GM12878 (cell line): Measurements from ENCODE around the gene MUC13. TPM values are rescaled to one million over a fixed set of nuclear protein-coding genes. Genes with fewer than 3 reads are reported as not detected.

Source experiments
- ATAC-seq: fragments of 200-7000 bp; cut with Tn5 transposase; 3 replicates; pipeline ENCODE4 v1.9.1; 2020; ENCODE audit warnings: mild to moderate bottlenecking, moderate library complexity
- BruUV-seq: library from RNA; stranded (reverse); fragments of 400-500 nt; replicated peaks from 2 replicates; lab custom pipeline; 2021; lab: Mats Ljungman, UMichigan
- CTCF ChIA-PET: fragments of 300-600 bp; sonication (Branson Sonifier 250); formaldehyde crosslinking; extraction: SDS; loops from one replicate; lab custom pipeline; 2021; ENCODE audit warnings: inconsistent platforms; lab: Yijun Ruan, JAX
- POLR2A ChIA-PET: fragments of 350-600 bp; formaldehyde crosslinking; extraction: SDS; loops from one replicate; lab custom pipeline; 2021; ENCODE audit warnings: inconsistent platforms; lab: Charles Lee
- RAD21 ChIA-PET: fragments of 300-600 bp; sonication (Branson Sonifier 250); formaldehyde crosslinking; loops from one replicate; lab custom pipeline; 2023; ENCODE audit warnings: antibody characterized with exemption; ENCODE audit not compliant: unreplicated experiment; lab: Charles Lee
- SMC1A ChIA-PET: fragments of 300-600 bp; sonication (Branson Sonifier 250); formaldehyde crosslinking; loops from one replicate; lab custom pipeline; 2023; ENCODE audit not compliant: unreplicated experiment, uncharacterized antibody; lab: Charles Lee
- DNase-seq: peaks from one replicate; pipeline ENCODE4 v3.0.0-alpha.2; 2011; ENCODE audit warnings: low read depth, low spot score
- FAIRE-seq: peaks from 3 replicates; lab custom pipeline; 2011; peaks lifted over from hg19 to GRCh38; lab: Jason Lieb, UNC
- H2AFZ ChIP-seq: 2 replicates; pipeline ENCODE4 v1.6.0; 2011; ENCODE audit warnings: low read depth, low read length, control low read depth; ENCODE audit not compliant: control insufficient read depth
- H3K27ac ChIP-seq: 2 replicates; pipeline ENCODE4 v1.5.1; 2011; ENCODE audit warnings: control low read depth; ENCODE audit not compliant: control insufficient read depth, insufficient read depth
- H3K27me3 ChIP-seq, 2 experiments: replicated peaks in 1 of 2; 2 replicates each; pipeline versions ENCODE4 v1.6.0 to v1.6.1; 2011; ENCODE audit warnings: low read length in 1 of 2; ENCODE audit not compliant: control insufficient read depth in 2 of 2, insufficient read depth in 2 of 2
- H3K36me3 ChIP-seq, 2 experiments: 2 replicates each; pipeline ENCODE4 v1.5.1; 2011; ENCODE audit warnings: low read length in 1 of 2; ENCODE audit not compliant: control insufficient read depth in 2 of 2, insufficient read depth in 2 of 2
- H3K4me1 ChIP-seq: 2 replicates; pipeline ENCODE4 v1.6.1; 2011; ENCODE audit warnings: mild to moderate bottlenecking, low read length, moderate library complexity, mixed read lengths; ENCODE audit not compliant: control insufficient read depth, insufficient read depth
- H3K4me2 ChIP-seq: 2 replicates; pipeline ENCODE4 v1.6.0; 2011; ENCODE audit warnings: control low read depth; ENCODE audit not compliant: control insufficient read depth, insufficient read depth
- H3K4me3 ChIP-seq: fragments of 200-600 bp; sonication (generic); 2 replicates; pipeline ENCODE4 v1.5.1; 2016
- H3K79me2 ChIP-seq: 2 replicates; pipeline ENCODE4 v1.6.0; 2011; ENCODE audit warnings: low read length; ENCODE audit not compliant: control insufficient read depth, insufficient read depth
- H3K9ac ChIP-seq: 2 replicates; pipeline ENCODE4 v1.8.0; 2011; ENCODE audit warnings: low read length, control low read depth, mixed read lengths; ENCODE audit not compliant: control insufficient read depth, insufficient read depth
- H3K9me3 ChIP-seq: replicated peaks from 3 replicates; pipeline ENCODE4 v1.5.1; 2011; ENCODE audit warnings: mild to moderate bottlenecking, low read length; ENCODE audit not compliant: control insufficient read depth, insufficient read depth
- H4K20me1 ChIP-seq: 2 replicates; pipeline ENCODE4 v1.6.0; 2011; ENCODE audit not compliant: control insufficient read depth, insufficient read depth
- ATF7 ChIP-seq: fragments of 450-650 bp; IDR thresholded peaks from 2 replicates; pipeline ENCODE4 v1.6.1; 2016; ENCODE audit warnings: low read depth, mild to moderate bottlenecking
- BACH1 ChIP-seq: fragments of 450-650 bp; IDR thresholded peaks from 2 replicates; pipeline ENCODE4 v1.6.1; 2017; ENCODE audit warnings: mild to moderate bottlenecking, borderline replicate concordance
- BRCA1 ChIP-seq: IDR thresholded peaks from 2 replicates; pipeline ENCODE4 v1.6.1; 2011; ENCODE audit warnings: low read depth, low read length, improper control_type of control experiment
- EED ChIP-seq: sonication (generic); IDR thresholded peaks from 2 replicates; pipeline ENCODE4 v1.6.1; 2016; ENCODE audit warnings: antibody characterized with exemption, low read depth
- EGR1 ChIP-seq, 2 experiments: IDR thresholded peaks; 1 replicate in 1 of 2; 2 replicates in 1 of 2; pipeline ENCODE4 v1.6.1; 2011 to 2012; ENCODE audit warnings: low read depth in 2 of 2, low read length in 2 of 2, borderline replicate concordance in 1 of 2, mild to moderate bottlenecking in 1 of 2, moderate library complexity in 1 of 2
- NBN ChIP-seq: fragments of 450-650 bp; IDR thresholded peaks from 2 replicates; pipeline ENCODE4 v1.6.1; 2016
- NR2C2 ChIP-seq: IDR thresholded peaks from 2 replicates; pipeline ENCODE4 v1.6.1; 2011; ENCODE audit warnings: borderline replicate concordance, low read depth; ENCODE audit not compliant: control insufficient read depth, insufficient read length
- RAD51 ChIP-seq: fragments of 450-650 bp; IDR thresholded peaks from 2 replicates; pipeline ENCODE4 v1.6.1; 2016; ENCODE audit warnings: moderate library complexity, mild to moderate bottlenecking, inconsistent platforms
- RBBP5 ChIP-seq: fragments of 200-600 bp; sonication (generic); conservative IDR thresholded peaks from 2 replicates; pipeline ENCODE4 v1.6.1; 2016
- SIX5 ChIP-seq: IDR thresholded peaks from 2 replicates; pipeline ENCODE4 v1.6.1; 2011; ENCODE audit warnings: mild to moderate bottlenecking, low read depth, low read length, moderate library complexity; ENCODE audit not compliant: severe bottlenecking
- SMARCA5 ChIP-seq: fragments of 450-650 bp; IDR thresholded peaks from 2 replicates; pipeline ENCODE4 v1.6.1; 2017; ENCODE audit warnings: mild to moderate bottlenecking
- SRF ChIP-seq, 2 experiments: IDR thresholded peaks; 2 replicates each; pipeline ENCODE4 v1.6.1; 2011; ENCODE audit warnings: low read depth in 2 of 2, low read length in 2 of 2, mild to moderate bottlenecking in 1 of 2, moderate library complexity in 1 of 2
- STAT3 ChIP-seq: IDR thresholded peaks from 2 replicates; pipeline ENCODE4 v1.6.1; 2011; ENCODE audit warnings: low read depth, low read length, improper control_type of control experiment
- ZBED1 ChIP-seq: IDR thresholded peaks from 2 replicates; pipeline ENCODE4 v1.6.1; 2016; ENCODE audit warnings: borderline replicate concordance
- WGBS: methylation state at CpG from one replicate; pipeline ENCODE4 v1.1.6; 2016; ENCODE audit warnings: low lambda C conversion rate; ENCODE audit not compliant: insufficient replicate concordance, insufficient coverage; ENCODE audit errors: missing lambda C conversion rate; 5-methylcytosine and 5-hydroxymethylcytosine counted together
- in situ Hi-C: fragments of 300-500 bp; cut with MboI; formaldehyde crosslinking; loops from 9 replicates; pipeline ENCODE4 v1.14.3; 2018; ENCODE audit warnings: mixed read lengths
- intact Hi-C: fragments of 100-400 bp; cut with micrococcal nuclease; formaldehyde crosslinking; loops from one replicate; pipeline ENCODE4 v1.14.2; 2022; ENCODE audit not compliant: unreplicated experiment
- polyA plus RNA-seq, 11 experiments: library from polyadenylated mRNA; depleted of rRNA in 4 of 11; unstranded in 6 of 11; stranded (reverse) in 5 of 11; fragments of >200 nt; fragmentation: Nextera tagmentation in 4 of 11; fragmentation: Illumina TruSeq in 1 of 11; extraction: Ambion mirVana in 4 of 11; extraction: Trizol in 1 of 11; gene quantifications; 1 replicate in 1 of 11; 2 replicates in 10 of 11; pipeline versions ENCODE4 v1.2.1 to v1.2.3, GENCODE V29; 2011 to 2016; ENCODE audit warnings: inconsistent platforms in 2 of 11, missing spikeins in 2 of 11, low read depth in 1 of 11
- total RNA-seq, 4 experiments: library from RNA; depleted of rRNA in 3 of 4; stranded (reverse); fragments of >200 nt in 3 of 4; fragmentation: Illumina TruSeq in 1 of 4; extraction: Trizol in 1 of 4; gene quantifications; 2 replicates each; pipeline versions ENCODE4 v1.2.1 to v1.2.3, GENCODE V29; 2013 to 2021
- TF ChIP-seq, protein P1 (sequence below): IDR thresholded peaks from 2 replicates; pipeline ENCODE4 v1.6.1; 2012; ENCODE audit warnings: improper control_type of control experiment, low read depth, low read length; ENCODE audit not compliant: insufficient replicate concordance
- TF ChIP-seq, protein P2 (sequence below): fragments of 450-650 bp; IDR thresholded peaks from 2 replicates; pipeline ENCODE4 v1.6.1; 2017; ENCODE audit warnings: mild to moderate bottlenecking, moderate library complexity

The MUC13 gene
- total and polyA plus RNA-seq, 10 of the 15 experiments (the other 5 are each of a cell fraction or from before 2014, with no cell fraction given), result 0.27 to 60.1 (median 0.76) TPM

DNA sequence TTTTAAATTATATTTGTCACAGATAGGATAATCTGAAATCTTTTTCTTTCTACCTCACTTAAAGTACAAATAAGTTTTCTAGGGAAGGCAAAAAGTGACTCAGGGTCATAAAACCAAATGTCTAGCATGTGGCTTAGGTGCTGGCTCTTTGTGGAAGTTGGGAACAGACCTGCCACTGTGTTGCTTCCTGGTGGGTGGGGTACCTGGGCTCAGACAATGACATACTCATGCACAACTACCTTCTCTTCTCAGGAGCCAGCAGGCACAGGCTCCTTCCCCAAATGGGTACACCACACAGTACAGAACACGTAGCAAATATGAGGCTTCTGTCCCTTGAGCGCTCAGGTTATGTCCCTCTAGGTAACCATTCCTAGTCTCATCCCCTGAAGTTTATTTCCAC lies 40.1 kb upstream of the MUC13 start:
- BruUV-seq, result no TSS peak
- intact Hi-C loops, result no loop called here
- WGBS, result 98% methylated on average over 2 of the region's 2 CpGs
- Histone ChIP-seq H3K4me3 (no peak overlapping the region), H3K4me1 (no peaks in the 10 kb centered on the region), H3K79me2 (no peaks in the 10 kb centered on the region), H3K36me3 (peaks cover 4 to 8% of the 10 kb centered on the region in 2 experiments), H4K20me1 (no peaks in the 10 kb centered on the region), H3K9ac (no peak overlapping the region), H3K27ac (no peak overlapping the region), H3K9me3 (no peaks in the 10 kb centered on the region), H3K4me2 (no peak overlapping the region), H2AFZ (no peak overlapping the region), H3K27me3 (no peaks in the 10 kb centered on the region)
- FAIRE-seq (no peak), ATAC-seq (no peak), DNase-seq (no peak)
- TF ChIP-seq STAT3 (no peak), RBBP5 (no peak), ATF7 (no peak), ZBED1 (no peak), BACH1 (no peak), SMARCA5 (no peak), NR2C2 (no peak), RAD51 (no peak), SRF (IDR thresholded peaks at IDR 0.05; ENCODE audit: low read depth in 2 of 2, low read length in 2 of 2) (no peak), EGR1 (IDR thresholded peaks at IDR 0.05; ENCODE audit: borderline replicate concordance in 1 of 2, low read depth in 2 of 2, low read length in 2 of 2) (no peak), EED (no peak), SIX5 (no peak), BRCA1 (no peak), NBN (no peak)
- TF ChIP-seq, protein P1, sequence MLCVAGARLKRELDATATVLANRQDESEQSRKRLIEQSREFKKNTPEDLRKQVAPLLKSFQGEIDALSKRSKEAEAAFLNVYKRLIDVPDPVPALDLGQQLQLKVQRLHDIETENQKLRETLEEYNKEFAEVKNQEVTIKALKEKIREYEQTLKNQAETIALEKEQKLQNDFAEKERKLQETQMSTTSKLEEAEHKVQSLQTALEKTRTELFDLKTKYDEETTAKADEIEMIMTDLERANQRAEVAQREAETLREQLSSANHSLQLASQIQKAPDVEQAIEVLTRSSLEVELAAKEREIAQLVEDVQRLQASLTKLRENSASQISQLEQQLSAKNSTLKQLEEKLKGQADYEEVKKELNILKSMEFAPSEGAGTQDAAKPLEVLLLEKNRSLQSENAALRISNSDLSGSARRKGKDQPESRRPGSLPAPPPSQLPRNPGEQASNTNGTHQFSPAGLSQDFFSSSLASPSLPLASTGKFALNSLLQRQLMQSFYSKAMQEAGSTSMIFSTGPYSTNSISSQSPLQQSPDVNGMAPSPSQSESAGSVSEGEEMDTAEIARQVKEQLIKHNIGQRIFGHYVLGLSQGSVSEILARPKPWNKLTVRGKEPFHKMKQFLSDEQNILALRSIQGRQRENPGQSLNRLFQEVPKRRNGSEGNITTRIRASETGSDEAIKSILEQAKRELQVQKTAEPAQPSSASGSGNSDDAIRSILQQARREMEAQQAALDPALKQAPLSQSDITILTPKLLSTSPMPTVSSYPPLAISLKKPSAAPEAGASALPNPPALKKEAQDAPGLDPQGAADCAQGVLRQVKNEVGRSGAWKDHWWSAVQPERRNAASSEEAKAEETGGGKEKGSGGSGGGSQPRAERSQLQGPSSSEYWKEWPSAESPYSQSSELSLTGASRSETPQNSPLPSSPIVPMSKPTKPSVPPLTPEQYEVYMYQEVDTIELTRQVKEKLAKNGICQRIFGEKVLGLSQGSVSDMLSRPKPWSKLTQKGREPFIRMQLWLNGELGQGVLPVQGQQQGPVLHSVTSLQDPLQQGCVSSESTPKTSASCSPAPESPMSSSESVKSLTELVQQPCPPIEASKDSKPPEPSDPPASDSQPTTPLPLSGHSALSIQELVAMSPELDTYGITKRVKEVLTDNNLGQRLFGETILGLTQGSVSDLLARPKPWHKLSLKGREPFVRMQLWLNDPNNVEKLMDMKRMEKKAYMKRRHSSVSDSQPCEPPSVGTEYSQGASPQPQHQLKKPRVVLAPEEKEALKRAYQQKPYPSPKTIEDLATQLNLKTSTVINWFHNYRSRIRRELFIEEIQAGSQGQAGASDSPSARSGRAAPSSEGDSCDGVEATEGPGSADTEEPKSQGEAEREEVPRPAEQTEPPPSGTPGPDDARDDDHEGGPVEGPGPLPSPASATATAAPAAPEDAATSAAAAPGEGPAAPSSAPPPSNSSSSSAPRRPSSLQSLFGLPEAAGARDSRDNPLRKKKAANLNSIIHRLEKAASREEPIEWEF, result no peak
- TF ChIP-seq, protein P2, sequence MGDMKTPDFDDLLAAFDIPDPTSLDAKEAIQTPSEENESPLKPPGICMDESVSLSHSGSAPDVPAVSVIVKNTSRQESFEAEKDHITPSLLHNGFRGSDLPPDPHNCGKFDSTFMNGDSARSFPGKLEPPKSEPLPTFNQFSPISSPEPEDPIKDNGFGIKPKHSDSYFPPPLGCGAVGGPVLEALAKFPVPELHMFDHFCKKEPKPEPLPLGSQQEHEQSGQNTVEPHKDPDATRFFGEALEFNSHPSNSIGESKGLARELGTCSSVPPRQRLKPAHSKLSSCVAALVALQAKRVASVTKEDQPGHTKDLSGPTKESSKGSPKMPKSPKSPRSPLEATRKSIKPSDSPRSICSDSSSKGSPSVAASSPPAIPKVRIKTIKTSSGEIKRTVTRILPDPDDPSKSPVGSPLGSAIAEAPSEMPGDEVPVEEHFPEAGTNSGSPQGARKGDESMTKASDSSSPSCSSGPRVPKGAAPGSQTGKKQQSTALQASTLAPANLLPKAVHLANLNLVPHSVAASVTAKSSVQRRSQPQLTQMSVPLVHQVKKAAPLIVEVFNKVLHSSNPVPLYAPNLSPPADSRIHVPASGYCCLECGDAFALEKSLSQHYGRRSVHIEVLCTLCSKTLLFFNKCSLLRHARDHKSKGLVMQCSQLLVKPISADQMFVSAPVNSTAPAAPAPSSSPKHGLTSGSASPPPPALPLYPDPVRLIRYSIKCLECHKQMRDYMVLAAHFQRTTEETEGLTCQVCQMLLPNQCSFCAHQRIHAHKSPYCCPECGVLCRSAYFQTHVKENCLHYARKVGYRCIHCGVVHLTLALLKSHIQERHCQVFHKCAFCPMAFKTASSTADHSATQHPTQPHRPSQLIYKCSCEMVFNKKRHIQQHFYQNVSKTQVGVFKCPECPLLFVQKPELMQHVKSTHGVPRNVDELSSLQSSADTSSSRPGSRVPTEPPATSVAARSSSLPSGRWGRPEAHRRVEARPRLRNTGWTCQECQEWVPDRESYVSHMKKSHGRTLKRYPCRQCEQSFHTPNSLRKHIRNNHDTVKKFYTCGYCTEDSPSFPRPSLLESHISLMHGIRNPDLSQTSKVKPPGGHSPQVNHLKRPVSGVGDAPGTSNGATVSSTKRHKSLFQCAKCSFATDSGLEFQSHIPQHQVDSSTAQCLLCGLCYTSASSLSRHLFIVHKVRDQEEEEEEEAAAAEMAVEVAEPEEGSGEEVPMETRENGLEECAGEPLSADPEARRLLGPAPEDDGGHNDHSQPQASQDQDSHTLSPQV, result no peak
- SMC1A ChIA-PET, result interaction anchor here (1.1 to 1.5 kb wide), 2 partner anchors 40 to 42 kb away, joined by 3 to 4 read pairs; partner anchors contain the start of gene MUC13
- CTCF ChIA-PET, result interaction anchor here (1.0 kb wide), 1 partner anchor 39 kb away, joined by 3 read pairs; no protein-coding TSS in a partner anchor
- in situ Hi-C loops, result loop anchor here (25.0 kb wide), 1 partner anchor 463 kb away; no protein-coding TSS in a partner anchor
- POLR2A ChIA-PET, result no interaction called here
- RAD21 ChIA-PET, result no interaction called here
